ENCODE results near the gene KIF12.
"Not testable (repeated sequence)": the region's sequence is repeated elsewhere in the genome, so short reads cannot be mapped to it uniquely, and the experiment has no call there.

Gene KIF12

GRCh38 chr9:114089206-114089840 lies 9.8 kb downstream of the KIF12 start:
- H3K4me3 ChIP-seq (ENCODE audit: low read length), result no peak overlapping the region
- TF ChIP-seq ZNF274 (IDR thresholded peaks at IDR 0.05; ENCODE audit: low read depth, low read length), result no peak

- TF ChIP-seq ZNF274 (IDR thresholded peaks at IDR 0.05; ENCODE audit: low read depth, low read length), result no peak
- no peak overlapping the region for H3K4me3 ChIP-seq (ENCODE audit: low read length)
These were observed 10.4 kb downstream of the KIF12 start for GRCh38 chr9:114088571-114089170.

GRCh38 chr9:114087721-114088120 lies 11.4 kb downstream of the KIF12 start:
- no peak overlapping the region for H3K4me3 ChIP-seq (ENCODE audit: low read length)
- TF ChIP-seq ZNF274 (IDR thresholded peaks at IDR 0.05; ENCODE audit: low read depth, low read length), result no peak

- TF ChIP-seq ZNF274 (IDR thresholded peaks at IDR 0.05; ENCODE audit: low read depth, low read length), result no peak
- H3K4me3 ChIP-seq (ENCODE audit: low read length), result no peak overlapping the region
These were observed 12.5 kb downstream of the KIF12 start for GRCh38 chr9:114086607-114087006.

GRCh38 chr9:114086009-114086408 lies 13.1 kb downstream of the KIF12 start:
- TF ChIP-seq ZNF274 (IDR thresholded peaks at IDR 0.05; ENCODE audit: low read depth, low read length), result no peak
- no peak overlapping the region for H3K4me3 ChIP-seq (ENCODE audit: low read length)

- TF ChIP-seq ZNF274 (IDR thresholded peaks at IDR 0.05; ENCODE audit: low read depth, low read length), result no peak
- H3K4me3 ChIP-seq (ENCODE audit: low read length), result no peak overlapping the region
These were observed 13.7 kb downstream of the KIF12 start for GRCh38 chr9:114085387-114085789.

- TF ChIP-seq ZNF274 (IDR thresholded peaks at IDR 0.05; ENCODE audit: low read depth, low read length), result no peak
- no peak overlapping the region for H3K4me3 ChIP-seq (ENCODE audit: low read length)
These were observed 14.6 kb downstream of the KIF12 start for GRCh38 chr9:114084282-114085073.

GRCh38 chr9:114083666-114084065 lies 15.4 kb downstream of the KIF12 start:
- H3K4me3 ChIP-seq (ENCODE audit: low read length), result no peak overlapping the region
- no peak for TF ChIP-seq ZNF274 (IDR thresholded peaks at IDR 0.05; ENCODE audit: low read depth, low read length)

- H3K4me3 ChIP-seq (ENCODE audit: low read length), result not testable (repeated sequence)
These were observed 16.2 kb downstream of the KIF12 start for GRCh38 chr9:114082763-114083412.

- no peak for TF ChIP-seq ZNF274 (IDR thresholded peaks at IDR 0.05; ENCODE audit: low read depth, low read length)
- no peak overlapping the region for H3K4me3 ChIP-seq (ENCODE audit: low read length)
These were observed 16.9 kb downstream of the KIF12 start for GRCh38 chr9:114082017-114082762.

GRCh38 chr9:114081441-114082016 lies 17.6 kb downstream of the KIF12 start:
- no peak overlapping the region for H3K4me3 ChIP-seq (ENCODE audit: low read length)
- no peak for TF ChIP-seq ZNF274 (IDR thresholded peaks at IDR 0.05; ENCODE audit: low read depth, low read length)

GRCh38 chr9:114080773-114081440 lies 18.2 kb downstream of the KIF12 start:
- H3K4me3 ChIP-seq (ENCODE audit: low read length), result no peak overlapping the region
- TF ChIP-seq ZNF274 (IDR thresholded peaks at IDR 0.05; ENCODE audit: low read depth, low read length), result no peak

- no peak overlapping the region for H3K4me3 ChIP-seq (ENCODE audit: low read length)
- no peak for TF ChIP-seq ZNF274 (IDR thresholded peaks at IDR 0.05; ENCODE audit: low read depth, low read length)
These were observed 18.8 kb downstream of the KIF12 start for GRCh38 chr9:114080195-114080772.

Data from GM08714 (cell line).